Kidney (tissue), 14 donors: Measurements from ENCODE around the gene CPEB3. TPM values are rescaled to one million over a fixed set of nuclear protein-coding genes. Genes with fewer than 3 reads are reported as not detected.

ENCODE experiments used
- DNase-seq, 5 donors: peaks; one replicate each; pipeline ENCODE4 v3.0.0-alpha.2; 2013 to 2020
- FAIRE-seq: peaks from 2 replicates; lab custom pipeline; 2012; peaks lifted over from hg19 to GRCh38; lab: Jason Lieb, UNC
- H3K27ac ChIP-seq, 2 donors: one replicate each; pipeline ENCODE4 v1.7.0; 2013; ENCODE audit warnings: low read depth in 2 of 2, low read length in 2 of 2, inconsistent platforms in 1 of 2
- H3K27me3 ChIP-seq: one replicate; pipeline ENCODE4 v1.7.1; 2013; ENCODE audit warnings: low read length, inconsistent platforms; ENCODE audit not compliant: control insufficient read depth, insufficient read depth
- H3K36me3 ChIP-seq, 3 donors: one replicate each; pipeline versions ENCODE4 v1.7.0 to v1.7.1; 2013; ENCODE audit warnings: low read length in 3 of 3, control low read depth in 1 of 3, inconsistent platforms in 1 of 3; ENCODE audit not compliant: insufficient read depth in 3 of 3, control insufficient read depth in 2 of 3
- H3K4me1 ChIP-seq, 3 donors: one replicate each; pipeline versions ENCODE4 v1.7.0 to v1.7.1; 2013; ENCODE audit warnings: low read length in 3 of 3, inconsistent platforms in 1 of 3, low read depth in 1 of 3; ENCODE audit not compliant: control insufficient read depth in 2 of 3, insufficient read depth in 2 of 3
- H3K4me3 ChIP-seq, 3 donors: one replicate each; pipeline versions ENCODE4 v1.7.0 to v1.8.1; 2013; ENCODE audit warnings: low read length in 3 of 3, control low read depth in 1 of 3, inconsistent platforms in 1 of 3
- H3K9ac ChIP-seq, 3 donors: one replicate each; pipeline versions ENCODE4 v1.7.0 to v1.7.1; 2013; ENCODE audit warnings: low read length in 3 of 3, control low read depth in 1 of 3, inconsistent platforms in 1 of 3
- H3K9me3 ChIP-seq, 3 donors: one replicate each; pipeline versions ENCODE4 v1.7.0 to v1.7.1; 2013; ENCODE audit warnings: low read length in 3 of 3, control low read depth in 1 of 3, inconsistent platforms in 1 of 3; ENCODE audit not compliant: control insufficient read depth in 2 of 3, insufficient read depth in 1 of 3
- CTCF ChIP-seq: IDR thresholded peaks from 3 replicates; pipeline ENCODE4 v1.5.1; 2012; ENCODE audit warnings: mild to moderate bottlenecking, moderate library complexity, borderline replicate concordance; ENCODE audit not compliant: insufficient read depth; ENCODE audit errors: extremely low read depth
- intact Hi-C: fragments of 100-400 bp; cut with DNase I; formaldehyde crosslinking; loops from one replicate; pipeline ENCODE4 v1.11.1; 2022
- polyA plus RNA-seq: library from polyadenylated mRNA; stranded (reverse); fragments of 350-450 nt; fragmentation: Illumina TruSeq; extraction: RNeasy Lipid Tissue Mini Kit (QIAGEN cat#74804); gene quantifications from one replicate; pipeline ENCODE4 v1.2.3, GENCODE V29; 2014; ENCODE audit warnings: low read depth, low replicate concordance; ENCODE audit not compliant: insufficient read depth
- total RNA-seq: library from RNA; stranded (reverse); fragmentation: NEBNext Ultra II Directional; extraction: Animal tissue kit (Norgen Biotek cat#: 25700); gene quantifications from one replicate; pipeline ENCODE4 v1.2.1, GENCODE V29; 2021
- donor health status: control.
- donor health status: control.
- donor health status: control.
- donor health status: control.
- donor health status: control.
- donor health status: DM: yes; HTN: yes; CAD: no.
- donor health status: Normal renal cell carcinoma (clear cell type).

Gene CPEB3
- total and polyA plus RNA-seq, 2 donors from 2014 or later = 2.3 to 7.4 TPM

- Histone ChIP-seq H3K4me1 (no peaks in the 10 kb centered on the region), H3K27me3 (no peaks in the 10 kb centered on the region), H3K36me3 (peaks cover 2 to 18% (median 5%) of the 10 kb centered on the region in 3 donors), H3K9me3 (peaks cover 0 to 4% (median 0%) of the 10 kb centered on the region in 3 donors), H3K27ac (no peak overlapping the region), H3K9ac (no peak overlapping the region), H3K4me3 (no peak overlapping the region)
- no peak for TF ChIP-seq CTCF
- DNase-seq (peak in 1 of 5 donors; percentile 1), FAIRE-seq (no peak)
- intact Hi-C loops = no loop called here
Observed at GRCh38 chr10:92003258-92003657, 287.6 kb downstream of the CPEB3 start.

GRCh38 chr10:92001995-92002394 lies 288.9 kb downstream of the CPEB3 start:
- H3K27me3 ChIP-seq = no peaks in the 10 kb centered on the region
- H3K9me3 ChIP-seq = peaks cover 0 to 4% (median 0%) of the 10 kb centered on the region in 3 donors
- FAIRE-seq (no peak), DNase-seq (no peak)
- intact Hi-C loops = no loop called here
- no peak for TF ChIP-seq CTCF
- no peaks in the 10 kb centered on the region for H3K4me1 ChIP-seq
- H3K27ac ChIP-seq = no peak overlapping the region
- peaks cover 5 to 18% (median 6%) of the 10 kb centered on the region in 3 donors for H3K36me3 ChIP-seq
- no peak overlapping the region for H3K4me3 ChIP-seq
- no peak overlapping the region for H3K9ac ChIP-seq

- Histone ChIP-seq H3K9ac (no peak overlapping the region), H3K27ac (no peak overlapping the region), H3K27me3 (no peaks in the 10 kb centered on the region), H3K4me3 (no peak overlapping the region), H3K4me1 (no peaks in the 10 kb centered on the region), H3K9me3 (peaks cover 0 to 4% (median 0%) of the 10 kb centered on the region in 3 donors), H3K36me3 (peaks cover 5 to 18% (median 6%) of the 10 kb centered on the region in 3 donors)
- FAIRE-seq (no peak), DNase-seq (no peak)
- intact Hi-C loops = no loop called here
- no peak for TF ChIP-seq CTCF
Observed at GRCh38 chr10:92001581-92001980, 289.3 kb downstream of the CPEB3 start.

Other genes with a start within 250 kb of the CPEB3 start
- 36.1 TPM for gene MARCHF5, start 89 bp upstream of the CPEB3 start, total RNA-seq
- 24.2 TPM for gene MARCHF5, start 89 bp upstream of the CPEB3 start, polyA plus RNA-seq